Measurements from ENCODE around the gene SMG5. TPM values are rescaled to one million over a fixed set of nuclear protein-coding genes. Genes with fewer than 3 reads are reported as not detected.
A peak's percentile ranks its signal among the peaks of the same experiment; 100 is the strongest.
"Not testable (repeated sequence)": the region's sequence is repeated elsewhere in the genome, so short reads cannot be mapped to it uniquely, and the experiment has no call there.

SMG5 gene
- total RNA-seq, 2 experiments from 2014 or later, result 89.4 to 103 TPM

- Mint-ChIP-seq H3K4me3 (no peak overlapping the region), H3K27ac (no peak overlapping the region), H3K27me3 (no peaks in the 10 kb centered on the region), H3K4me1 (peaks cover 17% of the 10 kb centered on the region), H3K36me3 (peaks cover 34% of the 10 kb centered on the region), H3K9me3 (ENCODE audit: low read depth) (no peaks in the 10 kb centered on the region)
- CTCF ChIA-PET, result interaction anchor here (0.6 kb wide), 1 partner anchor 33 kb away, joined by 3 read pairs; no protein-coding TSS in a partner anchor
- ATAC-seq (no peak), DNase-seq (no peak)
These were observed 50.3 kb downstream of the SMG5 start for GRCh38 chr1:156232201-156232894.

- H3K36me3 Mint-ChIP-seq, result peaks cover 31% of the 10 kb centered on the region
- DNase-seq (no peak), ATAC-seq (no peak)
- CTCF ChIA-PET, result interaction anchor here (1.0 to 9.1 kb wide), 2 partner anchors 13 to 83 kb away, joined by 3 to 267 read pairs; partner anchors contain the start of gene SEMA4A
- H3K4me3 Mint-ChIP-seq, result no peak overlapping the region
- H3K27ac Mint-ChIP-seq, result peak overlapping the region; percentile 26
- H3K27me3 Mint-ChIP-seq, result no peaks in the 10 kb centered on the region
- peaks cover 30% of the 10 kb centered on the region for H3K4me1 Mint-ChIP-seq
- no peaks in the 10 kb centered on the region for H3K9me3 Mint-ChIP-seq (ENCODE audit: low read depth)
These were observed 52.2 kb downstream of the SMG5 start for GRCh38 chr1:156230473-156230837.

DNA sequence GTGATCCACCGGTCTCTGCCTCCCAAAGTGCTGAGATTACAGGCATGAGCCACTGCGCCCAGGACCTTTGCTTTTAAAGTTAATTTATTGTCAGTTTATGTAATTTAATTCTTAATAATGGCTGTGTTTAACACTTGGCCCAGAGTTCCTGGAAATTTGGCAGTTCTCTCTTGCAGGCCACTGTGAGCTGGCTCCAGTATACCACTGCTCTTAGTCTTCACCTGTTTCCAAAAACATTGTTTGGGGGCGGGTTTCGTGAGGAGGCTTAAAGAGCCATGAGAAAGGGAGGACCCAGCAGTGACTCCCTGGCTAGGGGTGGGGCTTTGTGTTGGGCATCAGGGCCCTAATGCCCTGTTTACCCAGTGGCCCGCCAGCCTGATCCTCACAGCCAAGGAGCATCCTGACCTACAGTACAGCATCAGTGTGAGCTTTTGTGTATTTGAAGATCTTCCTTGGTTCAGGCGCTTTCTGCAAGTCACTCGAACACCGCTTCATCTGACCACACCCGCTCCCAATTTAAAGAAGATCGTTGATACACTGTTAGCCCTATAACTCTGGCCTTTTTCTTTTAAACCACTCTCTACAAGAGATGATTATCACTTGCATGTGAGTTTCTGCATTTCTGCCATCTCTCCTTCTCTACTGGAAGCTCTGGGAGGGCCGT is 52.7 kb downstream of the SMG5 start:
- ATAC-seq (no peak), DNase-seq (no peak)
- CTCF ChIA-PET, result interaction anchor here (1.0 to 9.1 kb wide), 4 partner anchors 12 to 82 kb away, joined by 3 to 267 read pairs (median 10); partner anchors contain the start of genes PMF1 and SEMA4A
- Mint-ChIP-seq H3K36me3 (peaks cover 34% of the 10 kb centered on the region), H3K27me3 (no peaks in the 10 kb centered on the region), H3K27ac (peak overlapping the region; percentile 26), H3K4me3 (no peak overlapping the region), H3K9me3 (ENCODE audit: low read depth) (no peaks in the 10 kb centered on the region), H3K4me1 (peaks cover 35% of the 10 kb centered on the region)

GRCh38 chr1:156228501-156228900 is 54.1 kb downstream of the SMG5 start:
- Mint-ChIP-seq H3K9me3 (ENCODE audit: low read depth) (no peaks in the 10 kb centered on the region), H3K4me3 (no peak overlapping the region), H3K27ac (peak overlapping the region; percentile 12), H3K27me3 (no peaks in the 10 kb centered on the region), H3K36me3 (peaks cover 37% of the 10 kb centered on the region), H3K4me1 (peaks cover 41% of the 10 kb centered on the region)
- no peak for DNase-seq
- no peak for ATAC-seq
- CTCF ChIA-PET, result interaction anchor here (0.9 to 9.1 kb wide), 4 partner anchors 10 to 81 kb away, joined by 3 to 267 read pairs (median 10); partner anchors contain the start of genes PMF1, SEMA4A and SLC25A44

- ATAC-seq (no peak), DNase-seq (no peak)
- CTCF ChIA-PET, result interaction anchor here (0.8 to 9.1 kb wide), 15 partner anchors 9 to 182 kb away, joined by 3 to 267 read pairs (median 18); partner anchors contain the start of genes GLMP, PAQR6, PMF1 and SEMA4A
- H3K27ac Mint-ChIP-seq, result peak overlapping the region; percentile 96
- H3K9me3 Mint-ChIP-seq (ENCODE audit: low read depth), result no peaks in the 10 kb centered on the region
- H3K4me1 Mint-ChIP-seq, result peaks cover 58% of the 10 kb centered on the region
- peak overlapping the region; percentile 38 for H3K4me3 Mint-ChIP-seq
- H3K27me3 Mint-ChIP-seq, result no peaks in the 10 kb centered on the region
- peaks cover 46% of the 10 kb centered on the region for H3K36me3 Mint-ChIP-seq
These were observed 55.8 kb downstream of the SMG5 start for GRCh38 chr1:156226782-156227181.

GRCh38 chr1:156226116-156226538 is 56.5 kb downstream of the SMG5 start:
- peak overlapping the region; percentile 38 for H3K4me3 Mint-ChIP-seq
- no peaks in the 10 kb centered on the region for H3K27me3 Mint-ChIP-seq
- H3K4me1 Mint-ChIP-seq, result peaks cover 64% of the 10 kb centered on the region
- peak; percentile 25 for ATAC-seq
- DNase-seq, result peak; percentile 66
- peak overlapping the region; percentile 96 for H3K27ac Mint-ChIP-seq
- CTCF ChIA-PET, result interaction anchor here (0.8 to 9.1 kb wide), 20 partner anchors 8 to 182 kb away, joined by 3 to 267 read pairs (median 14); partner anchors contain the start of genes GLMP, LMNA, PAQR6 and PMF1
- H3K36me3 Mint-ChIP-seq, result peaks cover 53% of the 10 kb centered on the region
- H3K9me3 Mint-ChIP-seq (ENCODE audit: low read depth), result no peaks in the 10 kb centered on the region

DNA sequence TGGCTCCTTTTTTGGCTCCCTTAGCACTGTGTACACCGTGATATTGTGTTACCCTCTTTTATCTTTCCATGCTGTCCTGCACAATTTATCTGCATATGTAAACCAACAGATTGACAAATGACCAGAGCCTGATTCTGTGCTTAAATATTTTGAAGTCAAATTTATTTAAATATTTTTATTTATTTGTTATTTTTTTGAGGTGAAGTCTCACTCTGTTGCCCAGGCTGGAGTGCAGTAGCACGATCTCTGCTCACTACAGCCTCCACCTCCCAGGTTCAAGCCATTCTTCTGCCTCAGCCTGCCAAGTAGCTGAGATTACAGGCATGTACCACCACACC is 57.0 kb downstream of the SMG5 start:
- peak overlapping the region; percentile 45 for H3K4me3 Mint-ChIP-seq
- H3K27ac Mint-ChIP-seq, result peak overlapping the region; percentile 96
- CTCF ChIA-PET, result interaction anchor here (0.7 to 9.1 kb wide), 31 partner anchors 7 to 183 kb away, joined by 3 to 267 read pairs (median 7); partner anchors contain the start of genes LMNA, PAQR6, PMF1 and SEMA4A
- peaks cover 68% of the 10 kb centered on the region for H3K4me1 Mint-ChIP-seq
- peaks cover 56% of the 10 kb centered on the region for H3K36me3 Mint-ChIP-seq
- DNase-seq, result no peak
- H3K27me3 Mint-ChIP-seq, result no peaks in the 10 kb centered on the region
- H3K9me3 Mint-ChIP-seq (ENCODE audit: low read depth), result no peaks in the 10 kb centered on the region
- no peak for ATAC-seq

GRCh38 chr1:156221986-156222692 is 60.5 kb downstream of the SMG5 start:
- Mint-ChIP-seq H3K36me3 (peaks cover 56% of the 10 kb centered on the region), H3K4me1 (peaks cover 76% of the 10 kb centered on the region), H3K27ac (peak overlapping the region; percentile 81), H3K9me3 (ENCODE audit: low read depth) (no peaks in the 10 kb centered on the region), H3K4me3 (no peak overlapping the region), H3K27me3 (no peaks in the 10 kb centered on the region)
- CTCF ChIA-PET, result interaction anchor here (1.0 to 5.8 kb wide), 3 partner anchors 9 to 115 kb away, joined by 3 to 62 read pairs (median 8); partner anchors contain the start of gene PMF1
- ATAC-seq (no peak), DNase-seq (no peak)

DNA sequence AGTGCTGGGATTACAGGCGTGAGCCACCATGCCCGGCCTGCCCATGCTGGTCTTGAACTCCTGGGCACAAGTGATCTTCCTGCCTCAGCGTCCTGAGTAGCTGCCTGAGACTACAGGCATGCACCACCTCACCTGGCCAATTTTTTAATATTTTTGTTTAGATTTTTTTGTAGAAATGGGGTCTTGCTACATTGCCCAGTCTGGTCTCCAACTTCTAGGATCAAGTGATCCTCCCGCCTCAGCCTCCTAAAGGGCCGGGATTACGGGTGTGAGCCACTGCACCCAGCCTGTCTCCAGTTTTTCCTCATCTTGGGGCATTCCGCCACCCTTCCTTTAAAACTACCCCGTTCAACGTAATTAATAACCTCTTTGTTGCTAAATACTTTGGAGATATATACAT is 62.4 kb downstream of the SMG5 start:
- no peaks in the 10 kb centered on the region for H3K27me3 Mint-ChIP-seq
- peaks cover 48% of the 10 kb centered on the region for H3K36me3 Mint-ChIP-seq
- H3K27ac Mint-ChIP-seq, result peak overlapping the region; percentile 10

GRCh38 chr1:156217871-156218270 is 64.8 kb downstream of the SMG5 start:
- Mint-ChIP-seq H3K27me3 (no peaks in the 10 kb centered on the region), H3K9me3 (ENCODE audit: low read depth) (no peaks in the 10 kb centered on the region), H3K4me3 (peak overlapping the region; percentile 57), H3K4me1 (peaks cover 66% of the 10 kb centered on the region), H3K36me3 (peaks cover 48% of the 10 kb centered on the region), H3K27ac (peak overlapping the region; percentile 96)
- ATAC-seq, result peak; percentile 41
- CTCF ChIA-PET, result interaction anchor here (0.7 to 2.4 kb wide), 4 partner anchors 10 to 77 kb away, joined by 3 to 18 read pairs (median 4); no protein-coding TSS in a partner anchor
- peak; percentile 72 for DNase-seq

More for the DNA sequence above, 62.4 kb downstream of the SMG5 start:
- CTCF ChIA-PET, result interaction anchor here (1.6 to 2.7 kb wide), 2 partner anchors 74 to 78 kb away, joined by 5 to 8 read pairs; no protein-coding TSS in a partner anchor
- Mint-ChIP-seq H3K9me3 (ENCODE audit: low read depth) (no peaks in the 10 kb centered on the region), H3K4me3 (no peak overlapping the region), H3K4me1 (peaks cover 67% of the 10 kb centered on the region)
- DNase-seq, result no peak
- ATAC-seq, result no peak

DNA sequence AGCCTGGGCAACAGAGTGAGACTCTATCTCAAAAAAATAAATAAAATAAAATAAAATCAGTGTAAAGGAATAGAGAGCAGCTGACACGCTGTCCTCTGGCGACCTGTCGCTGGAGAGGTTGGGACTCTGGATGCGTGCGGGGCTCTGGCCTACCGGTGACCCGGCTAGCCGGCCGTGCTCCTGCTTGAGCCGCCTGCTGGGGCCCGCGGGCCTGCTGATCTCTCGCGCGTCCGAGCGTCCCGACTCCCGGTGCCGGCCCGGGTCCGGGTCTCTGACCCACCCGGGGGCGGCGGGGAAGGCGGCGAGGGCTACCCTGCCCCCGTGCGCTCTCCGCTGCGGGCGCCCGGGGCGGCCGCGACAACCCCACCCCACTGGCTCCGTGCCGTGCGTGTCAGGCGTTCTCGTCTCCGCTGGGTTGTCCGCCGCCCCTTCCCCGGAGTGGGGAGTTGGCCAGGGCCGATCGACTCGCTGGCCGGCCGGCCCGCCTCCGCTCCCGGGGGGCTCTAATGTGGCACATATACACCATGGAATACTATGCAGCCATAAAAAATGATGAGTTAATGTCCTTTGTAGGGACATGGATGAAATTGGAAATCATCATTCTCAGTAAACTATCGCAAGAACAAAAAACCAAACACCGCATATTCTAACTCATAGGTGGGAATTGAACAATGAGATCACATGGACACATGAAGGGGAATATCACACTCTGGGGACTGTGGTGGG is 66.1 kb downstream of the SMG5 start:
- Mint-ChIP-seq H3K36me3 (peaks cover 44% of the 10 kb centered on the region), H3K4me1 (peaks cover 65% of the 10 kb centered on the region), H3K27ac (peak overlapping the region; percentile 19)
- H3K4me3 Mint-ChIP-seq; DNase-seq; CTCF ChIA-PET; H3K27me3 Mint-ChIP-seq; ATAC-seq; H3K9me3 Mint-ChIP-seq (ENCODE audit: low read depth): not testable (repeated sequence)

DNA sequence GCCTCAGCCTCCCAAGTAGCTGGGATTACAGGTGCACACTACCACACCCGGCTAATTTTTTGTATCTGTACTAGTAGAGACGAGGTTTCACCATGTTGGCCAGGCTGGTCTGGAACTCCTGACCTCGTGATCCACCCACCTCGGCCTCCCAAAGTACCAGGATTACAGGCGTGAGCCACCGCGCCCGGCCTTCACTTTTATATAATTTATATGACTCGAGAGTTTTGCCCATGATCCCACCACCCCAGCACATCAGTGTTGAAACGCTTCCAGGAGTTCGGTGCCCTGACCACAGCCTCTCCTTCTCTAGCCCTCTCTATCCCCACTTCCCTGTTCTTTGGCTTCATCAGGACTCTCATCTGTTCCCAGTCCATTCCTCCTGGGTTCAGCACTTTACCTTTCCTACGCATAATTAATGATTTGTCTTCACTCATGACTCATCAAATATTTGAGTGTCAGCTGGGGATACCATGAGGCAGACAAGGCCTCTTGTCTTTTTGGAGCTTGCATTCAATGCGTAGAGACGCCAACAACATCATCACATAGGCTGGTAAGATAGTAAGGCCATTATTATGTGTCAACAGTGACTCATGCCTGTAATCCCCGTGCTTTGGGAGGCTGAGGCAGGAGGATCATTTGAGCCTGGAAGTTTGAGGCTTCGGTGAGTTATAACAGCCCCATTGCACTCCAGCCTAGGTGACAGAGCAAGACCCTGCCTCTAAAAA is 68.4 kb downstream of the SMG5 start:
- Mint-ChIP-seq H3K36me3 (peaks cover 43% of the 10 kb centered on the region), H3K4me3 (peak overlapping the region; percentile 97), H3K9me3 (ENCODE audit: low read depth) (no peaks in the 10 kb centered on the region), H3K27me3 (no peaks in the 10 kb centered on the region), H3K4me1 (peaks cover 47% of the 10 kb centered on the region), H3K27ac (peak overlapping the region; percentile 98)
- ATAC-seq (no peak), DNase-seq (peak; percentile 59)
- CTCF ChIA-PET, result interaction anchor here (2.1 to 4.2 kb wide), 3 partner anchors 10 to 67 kb away, joined by 11 to 62 read pairs (median 15); partner anchors contain the start of gene SLC25A44
